Loucy (cell line): Measurements from ENCODE around the gene TMEM181.

Experiments used
- H2AFZ ChIP-seq: fragments of 200-600 bp; sonication (generic); 2 replicates; pipeline ENCODE4 v1.6.0; 2016; ENCODE audit warnings: antibody characterized with exemption, mild to moderate bottlenecking, low read length, moderate library complexity
- H3F3A ChIP-seq: fragments of 200-600 bp; 2 replicates; pipeline ENCODE4 v1.6.0; 2016; ENCODE audit warnings: antibody characterized with exemption, low read depth, mild to moderate bottlenecking
- H3K27me3 ChIP-seq: fragments of 200-600 bp; sonication (generic); 2 replicates; pipeline ENCODE4 v1.6.1; 2014; ENCODE audit warnings: low read length, mild to moderate bottlenecking; ENCODE audit not compliant: insufficient read depth, poor library complexity, severe bottlenecking
- H3K36me3 ChIP-seq: fragments of 200-600 bp; sonication (generic); 2 replicates; pipeline ENCODE4 v1.6.1; 2016; ENCODE audit warnings: low read length; ENCODE audit not compliant: insufficient read depth
- H3K4me1 ChIP-seq: fragments of 200-600 bp; sonication (generic); 2 replicates; pipeline ENCODE4 v1.5.1; 2014; ENCODE audit warnings: low read length, mild to moderate bottlenecking; ENCODE audit not compliant: insufficient read depth, poor library complexity, severe bottlenecking
- H3K4me2 ChIP-seq: fragments of 200-600 bp; sonication (generic); 2 replicates; pipeline ENCODE4 v1.6.0; 2014; ENCODE audit warnings: antibody characterized with exemption, low read length, low read depth, mild to moderate bottlenecking; ENCODE audit not compliant: poor library complexity, severe bottlenecking
- H3K4me3 ChIP-seq: fragments of 200-600 bp; sonication (generic); 2 replicates; pipeline ENCODE4 v1.5.1; 2014; ENCODE audit warnings: low read length, mild to moderate bottlenecking, mixed read lengths; ENCODE audit not compliant: poor library complexity, severe bottlenecking
- H3K79me2 ChIP-seq: fragments of 200-600 bp; sonication (generic); 2 replicates; pipeline ENCODE4 v1.6.1; 2014; ENCODE audit warnings: low read length; ENCODE audit not compliant: insufficient read depth
- H3K9ac ChIP-seq: fragments of 200-600 bp; sonication (generic); 2 replicates; pipeline ENCODE4 v1.6.0; 2014; ENCODE audit warnings: mild to moderate bottlenecking, low read depth, low read length, moderate library complexity; ENCODE audit not compliant: poor library complexity, severe bottlenecking
- H3K9me2 ChIP-seq: fragments of 200-600 bp; sonication (generic); replicated peaks from 2 replicates; pipeline ENCODE4 v1.6.1; 2016; ENCODE audit warnings: low read depth, low read length, mixed read lengths
- H3K9me3 ChIP-seq: fragments of 200-600 bp; sonication (generic); 2 replicates; pipeline ENCODE4 v1.6.1; 2014; ENCODE audit warnings: mild to moderate bottlenecking, antibody characterized with exemption, low read length, low read depth; ENCODE audit not compliant: insufficient read depth
- H4K20me1 ChIP-seq: fragments of 200-600 bp; sonication (generic); 2 replicates; pipeline ENCODE4 v1.6.0; 2014; ENCODE audit warnings: antibody characterized with exemption, low read length, mild to moderate bottlenecking; ENCODE audit not compliant: insufficient read depth, poor library complexity, severe bottlenecking
- EZH2phosphoT487 ChIP-seq: fragments of 200-600 bp; IDR thresholded peaks from 2 replicates; pipeline ENCODE4 v1.6.1; 2018; ENCODE audit warnings: antibody characterized with exemption, mild to moderate bottlenecking, moderate library complexity, borderline replicate concordance
- TF ChIP-seq, protein P1 (sequence below): fragments of 200-600 bp; sonication (generic); conservative IDR thresholded peaks from 2 replicates; pipeline ENCODE4 v1.5.1; 2014; ENCODE audit warnings: mild to moderate bottlenecking, antibody characterized with exemption, low read length

The TMEM181 gene, protein sequence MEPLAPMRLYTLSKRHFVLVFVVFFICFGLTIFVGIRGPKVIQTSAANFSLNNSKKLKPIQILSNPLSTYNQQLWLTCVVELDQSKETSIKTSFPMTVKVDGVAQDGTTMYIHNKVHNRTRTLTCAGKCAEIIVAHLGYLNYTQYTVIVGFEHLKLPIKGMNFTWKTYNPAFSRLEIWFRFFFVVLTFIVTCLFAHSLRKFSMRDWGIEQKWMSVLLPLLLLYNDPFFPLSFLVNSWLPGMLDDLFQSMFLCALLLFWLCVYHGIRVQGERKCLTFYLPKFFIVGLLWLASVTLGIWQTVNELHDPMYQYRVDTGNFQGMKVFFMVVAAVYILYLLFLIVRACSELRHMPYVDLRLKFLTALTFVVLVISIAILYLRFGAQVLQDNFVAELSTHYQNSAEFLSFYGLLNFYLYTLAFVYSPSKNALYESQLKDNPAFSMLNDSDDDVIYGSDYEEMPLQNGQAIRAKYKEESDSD

DNA sequence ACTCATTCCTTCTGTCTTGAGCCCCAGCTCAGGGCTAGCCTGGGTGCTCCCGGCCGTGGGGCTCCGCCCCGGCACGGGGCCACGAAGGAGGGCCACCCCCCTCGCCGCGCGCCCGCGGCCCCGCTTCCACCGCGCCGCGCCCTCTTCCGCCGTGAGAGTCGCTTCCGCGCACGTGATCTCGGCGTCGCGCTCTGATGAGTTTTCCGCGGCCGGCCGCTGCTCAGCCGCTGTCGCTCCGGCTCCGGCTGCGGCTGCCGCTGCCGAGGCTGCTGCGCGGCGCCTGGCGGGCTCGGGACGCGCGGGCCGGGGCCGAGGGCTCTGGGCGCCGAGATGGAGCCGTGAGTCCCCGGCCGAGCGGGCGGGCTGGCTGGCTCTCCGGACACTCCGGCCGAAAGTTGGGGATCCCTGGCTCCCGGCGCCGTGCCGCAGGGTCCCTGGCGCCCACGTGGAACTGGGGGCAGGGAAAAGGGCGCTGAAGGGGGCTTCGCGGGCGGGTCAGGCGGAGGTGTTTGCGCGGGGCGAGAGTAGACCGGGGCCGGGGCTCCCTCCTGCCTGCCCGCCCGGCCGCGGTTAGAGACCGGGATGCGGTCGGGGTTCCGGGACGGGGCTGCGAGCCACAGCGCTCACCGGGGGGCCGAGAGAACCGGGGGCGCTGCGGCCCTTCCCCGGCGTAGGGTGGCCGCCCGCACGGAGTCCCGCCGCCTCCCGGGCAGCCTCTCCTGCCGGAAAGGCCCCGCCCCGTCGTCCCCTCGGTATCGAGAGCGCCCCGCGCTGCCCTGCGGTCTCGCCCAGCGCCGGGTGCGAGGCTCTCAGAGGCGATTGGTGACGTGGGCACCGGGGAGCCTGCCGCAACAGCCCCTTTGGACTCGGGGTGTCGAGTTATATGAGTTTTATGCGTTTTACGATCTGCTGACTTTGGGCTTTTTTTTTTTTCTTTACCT, at the start of gene TMEM181:
Gene TMEM181 (plus strand): TSS at position 197 of the 941 bp plus-strand sequence. CDS start 134 bp downstream, at position 331.
- Histone ChIP-seq H3K9ac (peak within 1 kb of the TSS; percentile 76), H3K27me3 (no peaks in the 10 kb centered on the region)

DNA sequence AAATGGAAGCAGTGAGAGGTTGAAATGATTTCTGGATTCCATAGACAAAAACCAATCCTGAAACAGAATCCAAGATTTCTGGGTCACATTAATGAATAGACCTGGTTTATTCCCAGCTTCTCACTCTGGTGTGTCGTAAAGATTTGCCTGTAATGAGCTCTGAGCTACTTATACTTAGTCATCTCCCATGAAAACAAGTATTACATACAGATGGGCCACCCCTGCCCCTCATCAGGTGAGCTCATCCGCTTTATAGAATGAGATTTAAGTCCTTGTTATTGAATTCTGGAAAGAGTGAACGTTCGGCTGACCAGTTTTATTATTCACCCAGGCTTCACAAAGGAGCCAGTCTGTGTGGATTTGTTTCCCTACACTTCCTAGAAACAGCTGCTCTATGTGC, 47.1 kb upstream of the TMEM181 start:
- Histone ChIP-seq H3K27me3 (no peaks in the 10 kb centered on the region), H3F3A (no peaks in the 10 kb centered on the region), H2AFZ (no peak overlapping the region), H3K4me3 (no peak overlapping the region), H3K79me2 (no peaks in the 10 kb centered on the region), H4K20me1 (no peaks in the 10 kb centered on the region), H3K9me3 (no peaks in the 10 kb centered on the region), H3K4me2 (no peak overlapping the region), H3K9ac (no peak overlapping the region), H3K9me2 (no peaks in the 10 kb centered on the region), H3K4me1 (peaks cover 14% of the 10 kb centered on the region), H3K36me3 (no peaks in the 10 kb centered on the region)
- TF ChIP-seq, protein P1, sequence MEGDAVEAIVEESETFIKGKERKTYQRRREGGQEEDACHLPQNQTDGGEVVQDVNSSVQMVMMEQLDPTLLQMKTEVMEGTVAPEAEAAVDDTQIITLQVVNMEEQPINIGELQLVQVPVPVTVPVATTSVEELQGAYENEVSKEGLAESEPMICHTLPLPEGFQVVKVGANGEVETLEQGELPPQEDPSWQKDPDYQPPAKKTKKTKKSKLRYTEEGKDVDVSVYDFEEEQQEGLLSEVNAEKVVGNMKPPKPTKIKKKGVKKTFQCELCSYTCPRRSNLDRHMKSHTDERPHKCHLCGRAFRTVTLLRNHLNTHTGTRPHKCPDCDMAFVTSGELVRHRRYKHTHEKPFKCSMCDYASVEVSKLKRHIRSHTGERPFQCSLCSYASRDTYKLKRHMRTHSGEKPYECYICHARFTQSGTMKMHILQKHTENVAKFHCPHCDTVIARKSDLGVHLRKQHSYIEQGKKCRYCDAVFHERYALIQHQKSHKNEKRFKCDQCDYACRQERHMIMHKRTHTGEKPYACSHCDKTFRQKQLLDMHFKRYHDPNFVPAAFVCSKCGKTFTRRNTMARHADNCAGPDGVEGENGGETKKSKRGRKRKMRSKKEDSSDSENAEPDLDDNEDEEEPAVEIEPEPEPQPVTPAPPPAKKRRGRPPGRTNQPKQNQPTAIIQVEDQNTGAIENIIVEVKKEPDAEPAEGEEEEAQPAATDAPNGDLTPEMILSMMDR, result no peak
- no peak for TF ChIP-seq EZH2phosphoT487

More for the DNA sequence above, at the start of gene TMEM181:
- Histone ChIP-seq H3K4me3 (peak within 1 kb of the TSS; percentile 76), H3K9me2 (no peaks in the 10 kb centered on the region), H3K4me2 (peak within 1 kb of the TSS; percentile 82), H3K79me2 (peaks cover 45% of the 10 kb centered on the region), H3K36me3 (no peaks in the 10 kb centered on the region), H3F3A (no peaks in the 10 kb centered on the region), H4K20me1 (peaks cover 23% of the 10 kb centered on the region), H2AFZ (peak within 1 kb of the TSS; percentile 96), H3K4me1 (peaks cover 23% of the 10 kb centered on the region), H3K9me3 (no peaks in the 10 kb centered on the region)
- TF ChIP-seq EZH2phosphoT487, result no peak
- TF ChIP-seq, protein P1, result no peak

DNA sequence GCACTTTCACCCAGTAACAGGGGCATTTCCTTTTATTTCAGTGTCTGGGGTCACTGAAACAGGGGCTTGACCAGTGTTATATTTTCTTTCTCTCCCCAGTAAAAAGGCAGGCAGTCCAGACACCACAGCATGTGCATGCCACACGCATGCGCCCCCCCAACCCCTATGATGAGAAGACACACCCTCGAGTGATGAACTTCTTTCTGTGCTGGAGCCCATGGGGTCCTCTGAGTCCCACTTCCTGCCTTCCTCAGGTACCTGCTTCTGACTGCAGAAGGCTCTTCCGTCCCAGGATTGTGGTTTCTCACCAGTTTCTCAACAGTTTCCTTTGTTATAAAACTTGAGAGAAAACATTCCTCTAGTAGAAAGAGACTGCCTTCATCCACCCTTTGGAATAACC, 45.7 kb upstream of the TMEM181 start:
- Histone ChIP-seq H3K4me2 (peak overlapping the region; percentile 55), H3K4me1 (peaks cover 17% of the 10 kb centered on the region), H3K36me3 (no peaks in the 10 kb centered on the region), H3K9ac (peak overlapping the region; percentile 31), H3K27me3 (no peaks in the 10 kb centered on the region), H4K20me1 (no peaks in the 10 kb centered on the region), H3K79me2 (no peaks in the 10 kb centered on the region), H3K4me3 (peak overlapping the region; percentile 24), H3K9me2 (no peaks in the 10 kb centered on the region), H3K9me3 (no peaks in the 10 kb centered on the region), H2AFZ (no peak overlapping the region), H3F3A (no peaks in the 10 kb centered on the region)
- TF ChIP-seq EZH2phosphoT487, result no peak
- TF ChIP-seq, protein P1, result no peak
